HepG2 (cell line): ENCODE measurements around the gene CABP2. TPM values are rescaled to one million over a fixed set of nuclear protein-coding genes. Genes with fewer than 3 reads are reported as not detected.
"Not testable (repeated sequence)": the region's sequence is repeated elsewhere in the genome, so short reads cannot be mapped to it uniquely, and the experiment has no call there.

Source experiments
- ATAC-seq: fragments of 200-7000 bp; cut with Tn5 transposase; 3 replicates; pipeline ENCODE4 v1.9.1; 2020; ENCODE audit warnings: mild to moderate bottlenecking, moderate library complexity
- BruUV-seq: library from RNA; stranded (reverse); fragments of 400-500 nt; replicated peaks from 2 replicates; lab custom pipeline; 2021; lab: Mats Ljungman, UMichigan
- CTCF ChIA-PET: fragments of 300-600 bp; formaldehyde crosslinking; extraction: SDS; loops from one replicate; lab custom pipeline; 2021; ENCODE audit warnings: low total read pairs, inconsistent platforms, low intra/inter-chr PET ratio; lab: Yijun Ruan, JAX
- POLR2A ChIA-PET: fragments of 350-600 bp; sonication (Branson Sonifier 250); formaldehyde crosslinking; loops from one replicate; lab custom pipeline; 2020; ENCODE audit warnings: antibody characterized with exemption, inconsistent platforms; lab: Yijun Ruan, JAX
- DNase-seq: peaks from one replicate; pipeline ENCODE4 v3.0.0-alpha.2; 2015; ENCODE audit warnings: low spot score
- FAIRE-seq: peaks from 3 replicates; lab custom pipeline; 2011; peaks lifted over from hg19 to GRCh38; lab: Jason Lieb, UNC
- H2AFZ ChIP-seq: one replicate; pipeline ENCODE4 v1.6.1; 2011; ENCODE audit warnings: low read length, inconsistent platforms
- H3K27ac ChIP-seq: fragments of 300-600 bp; 3 replicates; pipeline ENCODE4 v1.8.0; 2011; ENCODE audit warnings: mixed run types, mild to moderate bottlenecking, mixed read lengths, low read length, inconsistent platforms; ENCODE audit not compliant: insufficient read depth; ENCODE audit errors: extremely low read length
- H3K27me3 ChIP-seq, 2 experiments: fragments of 200-600 bp in 1 of 2; 2 replicates in 1 of 2; 3 replicates in 1 of 2; pipeline versions ENCODE4 v1.6.0 to v1.8.0; 2011; ENCODE audit warnings: low read length in 2 of 2, mild to moderate bottlenecking in 2 of 2, moderate library complexity in 2 of 2, inconsistent platforms in 1 of 2; ENCODE audit not compliant: insufficient read depth in 2 of 2, control insufficient read depth in 1 of 2
- H3K36me3 ChIP-seq, 2 experiments: fragments of 200-600 bp in 1 of 2; replicated peaks in 1 of 2; 2 replicates in 1 of 2; 3 replicates in 1 of 2; pipeline versions ENCODE4 v1.5.1 to v1.8.0; 2011; ENCODE audit warnings: low read length in 2 of 2, inconsistent platforms in 1 of 2; ENCODE audit not compliant: insufficient read depth in 2 of 2, control insufficient read depth in 1 of 2
- H3K4me1 ChIP-seq: 2 replicates; pipeline ENCODE4 v1.5.1; 2012; ENCODE audit warnings: low read length, inconsistent platforms; ENCODE audit not compliant: insufficient read depth
- H3K4me2 ChIP-seq: 2 replicates; pipeline ENCODE4 v1.6.0; 2011; ENCODE audit warnings: low read depth, low read length, inconsistent platforms
- H3K4me3 ChIP-seq, 3 experiments: fragments of 200-600 bp in 1 of 3; sonication (generic), shearing (Covaris generic) in 1 of 3; replicated peaks in 1 of 3; 2 replicates each; pipeline ENCODE4 v1.5.1; 2011 to 2016; ENCODE audit warnings: low read length in 3 of 3, inconsistent platforms in 2 of 3, low read depth in 2 of 3, mild to moderate bottlenecking in 2 of 3, control low read depth in 1 of 3, mixed read lengths in 1 of 3; ENCODE audit not compliant: insufficient read depth in 1 of 3
- H3K79me2 ChIP-seq: one replicate; pipeline ENCODE4 v1.6.1; 2011; ENCODE audit warnings: low read length, inconsistent platforms; ENCODE audit not compliant: insufficient read depth
- H3K9ac ChIP-seq: 2 replicates; pipeline ENCODE4 v1.6.0; 2011; ENCODE audit warnings: mild to moderate bottlenecking, low read depth, low read length, inconsistent platforms; ENCODE audit not compliant: insufficient read depth
- H3K9me3 ChIP-seq: 2 replicates; pipeline ENCODE4 v1.5.1; 2012; ENCODE audit warnings: mild to moderate bottlenecking, low read length
- H4K20me1 ChIP-seq: 2 replicates; pipeline ENCODE4 v1.6.0; 2011; ENCODE audit warnings: inconsistent platforms, mild to moderate bottlenecking, low read length, moderate library complexity; ENCODE audit not compliant: insufficient read depth
- MYNN ChIP-seq: sonication (generic); formaldehyde crosslinking; IDR thresholded peaks from 2 replicates; pipeline ENCODE4 v1.4.0; 2020; ENCODE audit warnings: mild to moderate bottlenecking, low read depth, missing genetic modification reagents
- NFIC ChIP-seq: IDR thresholded peaks from 2 replicates; pipeline ENCODE4 v1.6.1; 2012; ENCODE audit warnings: mild to moderate bottlenecking, low read length, inconsistent platforms
- STAG1 ChIP-seq: sonication (generic); formaldehyde crosslinking; IDR thresholded peaks from 2 replicates; pipeline ENCODE4 v1.4.0; 2020; ENCODE audit warnings: missing genetic modification reagents
- TMF1 ChIP-seq: sonication (generic); formaldehyde crosslinking; IDR thresholded peaks from 2 replicates; pipeline ENCODE4 v1.8.1; 2022; ENCODE audit warnings: low read depth, missing genetic modification reagents
- WGBS: methylation state at CpG from one replicate; pipeline ENCODE4 v1.1.6; 2017; ENCODE audit warnings: low lambda C conversion rate; 5-methylcytosine and 5-hydroxymethylcytosine counted together
- in situ Hi-C: cut with HindIII; loops from 2 replicates; pipeline ENCODE4 v1.10.0; 2017; ENCODE audit warnings: low pct_unique_long_range_greater_than_20kb; ENCODE audit not compliant: extremely low pct_ligation_motif_present
- intact Hi-C: fragments of 100-400 bp; cut with micrococcal nuclease; formaldehyde crosslinking; loops from one replicate; pipeline ENCODE4 v1.10.0; 2022; ENCODE audit not compliant: unreplicated experiment
- polyA plus RNA-seq, 8 experiments: library from polyadenylated mRNA; depleted of rRNA in 3 of 8; stranded (reverse) in 7 of 8; unstranded in 1 of 8; fragments of >200 nt; fragmentation: Illumina TruSeq in 4 of 8; extraction: Trizol in 4 of 8; gene quantifications; 2 replicates each; pipeline versions ENCODE4 v1.2.1 to v1.2.3, GENCODE V29; 2011 to 2016; ENCODE audit warnings: low read depth in 4 of 8, missing spikeins in 1 of 8, mixed read lengths in 1 of 8; ENCODE audit not compliant: insufficient read depth in 1 of 8
- total RNA-seq, 5 experiments: library from RNA; depleted of rRNA; stranded (reverse); fragments of >200 nt; fragmentation: Illumina TruSeq; extraction: Trizol; gene quantifications; 2 replicates each; pipeline ENCODE4 v1.2.3, GENCODE V29; 2016; ENCODE audit warnings: low read depth in 1 of 5

CABP2 gene
- total and polyA plus RNA-seq, 2 of the 13 experiments (the other 11 are each of a cell fraction or from before 2014, with no cell fraction given): not detected

- H3K27ac ChIP-seq, DNase-seq, H2AFZ ChIP-seq, H3K4me2 ChIP-seq, H3K79me2 ChIP-seq, H3K9ac ChIP-seq, H3K27me3 ChIP-seq, intact Hi-C loops, FAIRE-seq, H3K4me3 ChIP-seq, CTCF ChIA-PET, ATAC-seq, BruUV-seq, in situ Hi-C loops, H3K9me3 ChIP-seq, H4K20me1 ChIP-seq: not testable (repeated sequence)
- POLR2A ChIA-PET: interaction anchor here (1.0 kb wide), 1 partner anchor 21 kb away, joined by 3 read pairs; no protein-coding TSS in a partner anchor
- Histone ChIP-seq H3K36me3 (peaks cover 4 to 22% of the 10 kb centered on the region in 2 experiments; a peak in 3 of 5 replicates), H3K4me1 (peaks cover 28% of the 10 kb centered on the region)
- 96% methylated on average over 7 of the region's 7 CpGs for WGBS
Observed at GRCh38 chr11:67485873-67486361, 37.3 kb downstream of the CABP2 start.

GRCh38 chr11:67484847-67485311 is 38.4 kb downstream of the CABP2 start:
- 0 out of 2 replicates have a peak overlapping the region, but pooled peaks have one; percentile 72 for H3K9ac ChIP-seq
- TF ChIP-seq STAG1 (CRISPR knock-in tag) (no peak), TMF1 (no peak), NFIC (no peak), MYNN (CRISPR knock-in tag) (no peak)
- no peak for DNase-seq
- peaks cover 28% of the 10 kb centered on the region for H3K4me1 ChIP-seq
- no peak for FAIRE-seq
- no TSS peak for BruUV-seq
- no peak for ATAC-seq
- H3K4me2 ChIP-seq: peak overlapping the region; percentile 68; the same call in 1 of the 2 replicates
- no peaks in the 10 kb centered on the region for H3K79me2 ChIP-seq
- no peak overlapping the region for H2AFZ ChIP-seq
- CTCF ChIA-PET: no interaction called here
- no peak overlapping the region for H3K4me3 ChIP-seq
- WGBS: 97% methylated on average over 11 of the region's 11 CpGs
- no peaks in the 10 kb centered on the region for H3K9me3 ChIP-seq
- H3K27ac ChIP-seq: no peak overlapping the region
- POLR2A ChIA-PET: no interaction called here
- intact Hi-C loops: no loop called here
- no peaks in the 10 kb centered on the region for H3K27me3 ChIP-seq
- in situ Hi-C loops: no loop called here
- H4K20me1 ChIP-seq: no peaks in the 10 kb centered on the region
- peaks cover 4 to 17% of the 10 kb centered on the region in 2 experiments; a peak in 3 of 5 replicates for H3K36me3 ChIP-seq
